Measurements from ENCODE around the gene TECRL.

TECRL gene

GRCh38 chr4:64266669-64267068, 142.6 kb downstream of the TECRL start:
- FAIRE-seq (no peak), DNase-seq (ENCODE audit: insufficient read length, low spot score) (no peak)
- TF ChIP-seq POLR2A (IDR thresholded peaks at IDR 0.05; ENCODE audit: low read depth, low read length), result no peak

GRCh38 chr4:64266263-64266662, 143.0 kb downstream of the TECRL start:
- FAIRE-seq (no peak), DNase-seq (ENCODE audit: insufficient read length, low spot score) (no peak)
- TF ChIP-seq TAF1 (IDR thresholded peaks at IDR 0.05; ENCODE audit: low read depth, low read length), result no peak
- TF ChIP-seq POLR2AphosphoS5 (IDR thresholded peaks at IDR 0.05; ENCODE audit: low read depth, low read length), result no peak
- no peak for TF ChIP-seq POLR2A (IDR thresholded peaks at IDR 0.05; ENCODE audit: low read depth, low read length)
- TF ChIP-seq PAX5 (IDR thresholded peaks at IDR 0.05; ENCODE audit: insufficient read depth, low read length, severe bottlenecking), result no peak
- no peak for TF ChIP-seq POU2F2 (IDR thresholded peaks at IDR 0.05; ENCODE audit: low read depth, low read length)
- no peak for TF ChIP-seq SPI1 (IDR thresholded peaks at IDR 0.05; ENCODE audit: low read depth, low read length)

DNA sequence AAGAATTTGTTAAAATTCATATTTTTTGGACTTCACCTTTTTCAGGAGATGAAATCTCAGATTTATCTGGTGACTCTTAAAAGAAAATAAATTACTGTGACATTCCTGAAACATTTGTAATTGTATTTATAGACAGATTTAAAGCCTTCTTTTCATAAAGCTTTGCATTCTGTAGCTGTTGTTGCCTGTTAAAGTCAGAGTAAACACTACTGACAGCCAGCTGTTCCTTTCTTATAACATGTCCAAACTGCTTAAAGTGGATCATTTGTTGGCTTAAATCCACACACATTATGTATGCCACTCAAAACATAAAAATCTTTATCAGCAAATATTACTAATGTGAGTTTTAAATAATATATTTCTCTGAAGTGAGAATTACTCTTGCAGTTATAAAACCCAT, 157.5 kb downstream of the TECRL start:
- no peak for FAIRE-seq
- no peak for TF ChIP-seq PAX5 (IDR thresholded peaks at IDR 0.05; ENCODE audit: insufficient read depth, low read length, severe bottlenecking)
- TF ChIP-seq POLR2A (IDR thresholded peaks at IDR 0.05; ENCODE audit: low read depth, low read length), result no peak
- no peak for TF ChIP-seq TAF1 (IDR thresholded peaks at IDR 0.05; ENCODE audit: low read depth, low read length)
- no peak for TF ChIP-seq POU2F2 (IDR thresholded peaks at IDR 0.05; ENCODE audit: low read depth, low read length)
- TF ChIP-seq SPI1 (IDR thresholded peaks at IDR 0.05; ENCODE audit: low read depth, low read length), result no peak
- TF ChIP-seq POLR2AphosphoS5 (IDR thresholded peaks at IDR 0.05; ENCODE audit: low read depth, low read length), result no peak
- DNase-seq (ENCODE audit: insufficient read length, low spot score), result no peak

DNA sequence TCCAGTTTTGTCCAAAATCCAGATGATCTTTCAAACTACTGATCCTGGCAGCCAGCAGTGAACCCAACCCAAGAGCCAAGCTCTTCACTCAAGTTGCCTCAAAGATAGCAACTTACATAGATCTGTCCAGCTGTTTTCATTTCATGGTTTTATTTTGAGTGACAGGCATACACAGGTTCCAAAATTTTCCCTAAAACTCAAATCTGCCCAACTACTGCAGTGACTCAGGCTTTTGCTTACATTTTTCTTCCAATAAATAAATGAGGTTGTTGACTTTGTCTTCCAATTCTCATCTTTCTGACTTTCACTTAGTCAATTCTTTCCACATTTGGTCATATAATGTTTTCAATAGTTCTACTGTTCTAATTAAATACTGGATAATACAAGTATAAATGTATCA, 158.8 kb downstream of the TECRL start:
- DNase-seq (ENCODE audit: insufficient read length, low spot score) (no peak), FAIRE-seq (no peak)
- TF ChIP-seq SPI1 (IDR thresholded peaks at IDR 0.05; ENCODE audit: low read depth, low read length), result no peak
- TF ChIP-seq POLR2A (IDR thresholded peaks at IDR 0.05; ENCODE audit: low read depth, low read length), result no peak
- no peak for TF ChIP-seq POLR2AphosphoS5 (IDR thresholded peaks at IDR 0.05; ENCODE audit: low read depth, low read length)
- no peak for TF ChIP-seq PAX5 (IDR thresholded peaks at IDR 0.05; ENCODE audit: insufficient read depth, low read length, severe bottlenecking)
- no peak for TF ChIP-seq POU2F2 (IDR thresholded peaks at IDR 0.05; ENCODE audit: low read depth, low read length)
- TF ChIP-seq TAF1 (IDR thresholded peaks at IDR 0.05; ENCODE audit: low read depth, low read length), result no peak

- DNase-seq (ENCODE audit: insufficient read length, low spot score) (no peak), FAIRE-seq (no peak)
- TF ChIP-seq PAX5 (IDR thresholded peaks at IDR 0.05; ENCODE audit: insufficient read depth, low read length, severe bottlenecking) (no peak), POLR2AphosphoS5 (IDR thresholded peaks at IDR 0.05; ENCODE audit: low read depth, low read length) (no peak), TAF1 (IDR thresholded peaks at IDR 0.05; ENCODE audit: low read depth, low read length) (no peak), SPI1 (IDR thresholded peaks at IDR 0.05; ENCODE audit: low read depth, low read length) (no peak), POLR2A (IDR thresholded peaks at IDR 0.05; ENCODE audit: low read depth, low read length) (no peak), POU2F2 (IDR thresholded peaks at IDR 0.05; ENCODE audit: low read depth, low read length) (no peak)
These were observed 159.2 kb downstream of the TECRL start for GRCh38 chr4:64250061-64250460.

- FAIRE-seq (no peak), DNase-seq (ENCODE audit: insufficient read length, low spot score) (no peak)
- TF ChIP-seq POU2F2 (IDR thresholded peaks at IDR 0.05; ENCODE audit: low read depth, low read length), result no peak
- TF ChIP-seq SPI1 (IDR thresholded peaks at IDR 0.05; ENCODE audit: low read depth, low read length), result no peak
- TF ChIP-seq TAF1 (IDR thresholded peaks at IDR 0.05; ENCODE audit: low read depth, low read length), result no peak
- TF ChIP-seq PAX5 (IDR thresholded peaks at IDR 0.05; ENCODE audit: insufficient read depth, low read length, severe bottlenecking), result no peak
- no peak for TF ChIP-seq POLR2AphosphoS5 (IDR thresholded peaks at IDR 0.05; ENCODE audit: low read depth, low read length)
These were observed 161.1 kb downstream of the TECRL start for GRCh38 chr4:64248186-64248585.

DNA sequence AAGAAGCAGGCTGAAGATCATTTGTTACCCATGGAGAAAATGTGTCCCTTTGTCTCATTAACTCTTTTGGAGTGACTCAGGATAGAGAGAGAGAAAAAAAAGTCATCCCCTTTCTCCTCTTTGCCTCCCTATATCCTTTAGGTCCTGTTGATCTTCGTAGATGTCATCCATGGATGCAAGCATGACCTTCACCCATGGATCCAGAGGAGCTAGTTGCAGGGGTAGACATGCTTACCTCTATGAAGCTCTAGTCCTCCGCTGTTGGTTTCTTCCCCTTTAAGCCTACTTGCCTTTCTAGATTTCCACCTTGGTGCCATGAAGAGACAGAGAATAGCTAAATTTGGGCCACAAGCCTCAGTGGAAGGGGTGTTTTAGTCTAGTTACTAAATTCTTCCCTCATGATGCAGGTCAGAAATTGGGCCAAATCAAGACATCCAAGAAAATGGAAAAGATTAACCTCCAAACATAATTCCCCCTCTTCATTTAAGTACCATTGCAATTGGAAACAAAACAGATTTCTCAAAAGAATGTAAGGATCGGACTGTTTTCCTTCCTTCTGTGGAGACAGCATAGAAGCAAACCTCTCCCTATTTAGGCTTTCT, 178.4 kb downstream of the TECRL start:
- TF ChIP-seq SPI1 (IDR thresholded peaks at IDR 0.05; ENCODE audit: low read depth, low read length) (no peak), POU2F2 (IDR thresholded peaks at IDR 0.05; ENCODE audit: low read depth, low read length) (no peak), TAF1 (IDR thresholded peaks at IDR 0.05; ENCODE audit: low read depth, low read length) (no peak)
- DNase-seq (ENCODE audit: insufficient read length, low spot score), result no peak
- FAIRE-seq, result no peak
